DMS53 treated with DMSO at 0.1 percent for 48 hours (cell line): ENCODE data around the gene NUDT9.
"Not testable (repeated sequence)": the region's sequence is repeated elsewhere in the genome, so short reads cannot be mapped to it uniquely, and the experiment has no call there.

Experiments used
- DNase-seq: peaks from one replicate; lab custom pipeline; 2025; ENCODE audit not compliant: unreplicated experiment; lab: John Stamatoyannopoulos, UW

NUDT9 gene

GRCh38 chr4:87406902-87407301, 15.5 kb upstream of the NUDT9 start:
- DNase-seq, result not testable (repeated sequence)

- no peak for DNase-seq
Measured at GRCh38 chr4:87409420-87409939, 12.9 kb upstream of the NUDT9 start.

- DNase-seq, result no peak
Measured at GRCh38 chr4:87410157-87410556, 12.2 kb upstream of the NUDT9 start.

GRCh38 chr4:87410679-87411078, 11.7 kb upstream of the NUDT9 start:
- DNase-seq, result no peak

- DNase-seq, result no peak
Measured at GRCh38 chr4:87414816-87415215, 7.6 kb upstream of the NUDT9 start.

GRCh38 chr4:87416965-87417364, 5.4 kb upstream of the NUDT9 start:
- DNase-seq, result no peak

- not testable (repeated sequence) for DNase-seq
Measured at GRCh38 chr4:87418410-87418809, 4.0 kb upstream of the NUDT9 start.

GRCh38 chr4:87419578-87420249, 2.7 kb upstream of the NUDT9 start:
- DNase-seq, result peak; percentile 11

- DNase-seq, result no peak
Measured at GRCh38 chr4:87420276-87420830, 2.0 kb upstream of the NUDT9 start.

GRCh38 chr4:87423317-87424098, 1.1 kb downstream of the NUDT9 start:
- DNase-seq, result no peak

GRCh38 chr4:87424099-87424543, 1.7 kb downstream of the NUDT9 start:
- not testable (repeated sequence) for DNase-seq

GRCh38 chr4:87425711-87426110, 3.3 kb downstream of the NUDT9 start:
- no peak for DNase-seq

GRCh38 chr4:87426865-87427517, 4.6 kb downstream of the NUDT9 start:
- no peak for DNase-seq

GRCh38 chr4:87427518-87427868, 5.1 kb downstream of the NUDT9 start:
- DNase-seq, result no peak

- DNase-seq, result no peak
Measured at GRCh38 chr4:87428979-87429378, 6.6 kb downstream of the NUDT9 start.

GRCh38 chr4:87430038-87430437, 7.7 kb downstream of the NUDT9 start:
- no peak for DNase-seq

GRCh38 chr4:87433342-87433741, 11.0 kb downstream of the NUDT9 start:
- DNase-seq, result no peak

- DNase-seq, result no peak
Measured at GRCh38 chr4:87442889-87443288, 20.5 kb downstream of the NUDT9 start.

GRCh38 chr4:87444741-87445140, 22.4 kb downstream of the NUDT9 start:
- no peak for DNase-seq

GRCh38 chr4:87445964-87446363, 23.6 kb downstream of the NUDT9 start:
- DNase-seq, result no peak

GRCh38 chr4:87446375-87446774, 24.0 kb downstream of the NUDT9 start:
- DNase-seq, result not testable (repeated sequence)
